HTR-8/SVneo (cell line): Measurements from ENCODE around the gene KIAA0753.
"Not testable (repeated sequence)": the region's sequence is repeated elsewhere in the genome, so short reads cannot be mapped to it uniquely, and the experiment has no call there.

Experiments
- DNase-seq: peaks from one replicate; pipeline ENCODE4 v3.0.0; 2011; ENCODE audit warnings: low spot score, mixed read lengths; ENCODE audit not compliant: insufficient read length
- FAIRE-seq: peaks from 2 replicates; lab custom pipeline; 2011; peaks lifted over from hg19 to GRCh38; lab: Jason Lieb, UNC

Gene KIAA0753

DNA sequence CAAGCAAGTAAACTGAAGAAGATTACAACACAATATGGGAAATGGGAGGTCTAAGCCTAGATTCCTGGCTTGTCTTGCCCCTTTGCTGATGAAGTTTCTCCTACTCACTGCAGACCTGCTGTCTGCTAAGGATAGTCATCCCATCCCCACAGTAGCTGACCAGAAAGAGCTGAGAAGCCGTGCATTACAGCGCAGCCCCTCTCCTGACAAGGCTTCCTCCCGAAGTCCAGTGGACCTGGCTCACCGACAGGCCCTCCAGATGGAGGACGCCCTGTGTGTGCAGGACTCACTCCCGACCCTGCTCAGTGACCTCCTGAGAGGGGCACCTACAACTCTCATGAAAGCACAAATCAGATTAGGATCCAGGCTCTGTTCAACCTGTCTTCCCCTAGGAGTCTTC lies 35.4 kb downstream of the KIAA0753 start:
- no peak for FAIRE-seq
- no peak for DNase-seq

DNA sequence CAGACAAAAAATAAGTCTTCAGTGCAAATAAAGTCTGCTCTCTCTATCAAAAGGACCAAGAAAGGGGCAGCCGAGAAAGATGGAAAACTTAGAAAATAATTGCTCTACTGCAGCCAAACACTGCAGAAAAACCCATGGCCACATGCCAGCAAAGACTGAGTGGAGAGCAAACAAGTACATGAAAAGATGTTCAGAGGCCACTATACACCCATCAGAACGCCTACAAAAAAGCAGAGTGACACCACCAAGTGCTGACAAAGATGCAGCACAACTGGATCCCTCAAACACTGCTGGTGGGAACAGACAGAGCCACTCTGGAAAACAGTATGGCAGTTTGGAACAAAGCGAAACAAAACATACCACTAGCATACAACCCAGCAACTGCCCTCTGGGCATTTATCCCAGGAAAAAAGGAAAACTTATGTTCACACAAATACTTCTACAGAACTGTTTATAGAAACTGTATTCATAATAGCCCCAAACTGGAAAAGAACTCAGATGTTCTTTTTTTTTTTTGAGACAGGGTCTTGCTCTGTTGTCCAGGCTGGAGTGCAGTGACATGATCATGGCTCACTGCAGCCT lies 36.7 kb downstream of the KIAA0753 start:
- DNase-seq (no peak), FAIRE-seq (no peak)

DNA sequence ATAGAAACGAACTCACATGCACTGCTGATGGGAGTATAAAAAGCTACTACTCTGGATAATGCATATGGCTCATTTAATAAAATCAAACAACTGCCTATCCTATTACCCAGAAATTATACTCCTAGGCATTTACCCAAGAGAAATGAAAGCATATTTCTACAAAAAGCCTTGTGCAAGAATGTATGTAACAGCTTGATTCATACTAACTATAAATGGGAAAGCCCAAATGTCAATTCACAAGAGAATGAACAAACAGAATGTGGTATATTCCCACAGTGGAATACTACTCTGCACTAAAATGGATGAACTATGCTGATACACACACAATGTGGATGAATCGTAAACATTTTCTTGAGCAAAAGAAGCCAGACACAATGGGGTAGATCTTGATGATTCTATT lies 38.4 kb downstream of the KIAA0753 start:
- DNase-seq (no peak), FAIRE-seq (no peak)

DNA sequence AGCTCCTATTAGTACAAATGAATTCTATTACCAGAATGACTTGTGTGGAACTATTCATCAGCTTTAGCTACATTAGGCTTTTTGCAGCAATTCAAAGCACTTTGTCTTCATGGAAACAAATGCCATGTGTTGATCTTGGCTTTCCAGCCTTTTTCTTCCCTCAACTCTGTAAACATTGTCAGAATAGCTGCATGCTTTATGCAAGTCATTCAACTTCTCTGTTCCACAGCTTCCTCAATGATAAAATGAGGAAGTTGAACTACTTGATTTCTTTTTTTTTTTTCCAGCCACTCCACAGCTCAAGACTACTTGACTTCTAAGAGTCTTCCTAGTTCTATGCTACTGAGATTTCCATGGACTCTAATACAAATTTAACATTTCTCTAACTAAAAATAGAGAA lies 41.1 kb downstream of the KIAA0753 start:
- DNase-seq (no peak), FAIRE-seq (no peak)

DNA sequence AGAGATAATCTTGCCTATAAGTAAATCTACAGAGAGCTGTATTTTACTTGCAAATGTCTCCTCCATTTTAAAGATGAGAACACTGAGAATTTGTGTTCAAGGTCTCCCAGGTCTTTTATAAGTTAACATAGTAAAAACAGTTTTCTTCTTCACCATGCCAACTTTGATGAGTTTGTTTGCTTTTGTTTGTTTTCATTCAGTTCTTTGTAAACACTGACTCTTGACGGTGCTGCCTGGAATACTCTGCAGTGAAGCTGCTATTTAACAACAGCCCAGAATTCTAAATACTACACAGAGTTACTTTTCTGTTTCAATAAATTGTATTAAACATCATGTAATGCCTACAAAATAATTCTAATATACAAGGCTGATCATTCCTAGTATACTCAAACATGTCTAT lies 42.8 kb downstream of the KIAA0753 start:
- FAIRE-seq (no peak), DNase-seq (no peak)

DNA sequence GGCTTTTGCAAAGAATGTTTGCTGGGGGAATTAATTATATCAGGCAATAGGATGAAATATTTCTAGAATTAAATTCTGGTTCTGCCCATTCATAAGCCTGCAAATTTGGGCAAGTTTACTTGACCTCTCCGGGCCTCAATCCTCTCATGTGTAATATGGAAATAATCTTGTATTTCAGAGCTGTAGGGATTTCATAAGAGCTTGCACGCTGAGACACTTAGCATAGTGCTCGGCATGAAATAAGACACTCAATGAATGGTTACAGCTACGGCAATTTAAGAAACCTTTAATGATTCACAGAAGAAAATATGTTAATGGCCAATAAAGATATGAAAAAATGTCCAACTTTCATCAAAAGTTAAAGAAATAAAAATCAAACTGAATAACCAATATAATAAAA lies 43.6 kb downstream of the KIAA0753 start:
- DNase-seq (no peak), FAIRE-seq (no peak)

DNA sequence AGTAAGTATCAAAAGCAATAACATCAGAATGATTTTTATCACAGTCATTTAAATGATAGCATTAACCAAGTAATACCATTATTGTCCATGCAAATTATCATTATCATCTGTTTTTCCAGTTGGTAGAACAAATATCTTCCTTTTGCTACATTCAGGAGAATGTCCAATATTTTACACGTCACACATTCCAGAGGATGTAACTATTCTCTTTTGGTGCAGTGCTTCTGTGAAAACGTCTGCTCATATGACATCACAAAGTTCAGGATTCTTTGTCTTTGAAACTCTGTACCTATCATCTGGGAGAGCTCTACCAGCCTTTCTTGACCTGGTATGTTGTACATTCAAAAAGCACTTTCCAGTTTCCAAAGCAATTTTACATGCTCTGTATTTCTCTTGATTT lies 44.0 kb downstream of the KIAA0753 start:
- FAIRE-seq (no peak), DNase-seq (no peak)

DNA sequence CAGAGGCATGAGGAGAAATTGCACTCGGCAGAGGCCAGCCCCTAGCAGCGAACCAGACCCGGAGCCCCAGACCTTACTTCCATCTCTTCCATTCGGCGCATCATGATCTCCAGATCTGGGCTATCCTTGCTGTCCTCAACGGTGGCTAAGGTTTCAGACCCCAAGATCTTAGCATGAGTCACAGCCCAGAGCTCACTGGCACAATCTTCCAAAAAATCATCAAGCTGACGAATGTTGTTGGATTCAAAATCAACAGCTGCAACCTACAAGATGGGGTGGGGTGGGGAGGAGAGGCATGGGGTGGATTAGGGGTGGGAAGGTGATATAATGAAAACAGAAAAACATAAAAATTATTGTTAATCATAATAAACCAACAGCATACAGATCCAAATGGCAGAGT lies 44.4 kb downstream of the KIAA0753 start:
- FAIRE-seq (no peak), DNase-seq (no peak)

DNA sequence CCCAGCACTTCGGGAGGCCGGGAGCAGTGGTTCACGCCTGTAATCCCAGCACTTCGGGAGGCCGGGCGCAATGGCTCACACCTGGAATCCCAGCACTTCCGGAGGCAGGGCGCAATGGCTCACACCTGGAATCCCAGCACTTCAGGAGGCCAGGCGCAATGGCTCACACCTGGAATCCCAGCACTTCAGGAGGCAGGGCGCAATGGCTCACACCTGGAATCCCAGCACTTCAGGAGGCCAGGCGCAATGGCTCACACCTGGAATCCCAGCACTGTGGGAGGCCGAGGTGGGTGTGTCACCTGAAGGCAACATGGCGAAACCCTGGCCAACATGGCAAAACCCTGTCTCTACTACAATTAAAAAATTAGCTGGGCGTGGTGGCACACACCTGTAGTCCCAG lies 47.1 kb downstream of the KIAA0753 start:
- DNase-seq, FAIRE-seq: not testable (repeated sequence)

DNA sequence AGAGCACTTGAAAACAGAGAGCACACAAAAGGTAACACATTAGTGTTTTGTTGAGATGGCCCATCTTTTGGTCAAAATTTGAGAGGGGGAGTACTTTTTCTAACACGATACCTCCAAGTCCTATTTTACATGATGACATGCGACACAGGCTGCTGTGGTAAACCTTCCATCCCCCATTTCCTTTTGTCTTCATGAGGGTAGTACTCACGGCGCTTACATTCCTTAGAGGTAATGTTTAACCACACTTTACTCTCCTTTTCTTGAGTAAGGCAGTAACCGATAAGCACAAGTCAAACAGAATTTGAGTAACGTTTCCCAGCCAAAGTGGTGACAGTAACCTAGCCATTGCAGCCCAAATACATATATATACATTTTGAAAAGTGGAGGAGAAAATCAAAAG lies 48.3 kb downstream of the KIAA0753 start:
- no peak for DNase-seq

DNA sequence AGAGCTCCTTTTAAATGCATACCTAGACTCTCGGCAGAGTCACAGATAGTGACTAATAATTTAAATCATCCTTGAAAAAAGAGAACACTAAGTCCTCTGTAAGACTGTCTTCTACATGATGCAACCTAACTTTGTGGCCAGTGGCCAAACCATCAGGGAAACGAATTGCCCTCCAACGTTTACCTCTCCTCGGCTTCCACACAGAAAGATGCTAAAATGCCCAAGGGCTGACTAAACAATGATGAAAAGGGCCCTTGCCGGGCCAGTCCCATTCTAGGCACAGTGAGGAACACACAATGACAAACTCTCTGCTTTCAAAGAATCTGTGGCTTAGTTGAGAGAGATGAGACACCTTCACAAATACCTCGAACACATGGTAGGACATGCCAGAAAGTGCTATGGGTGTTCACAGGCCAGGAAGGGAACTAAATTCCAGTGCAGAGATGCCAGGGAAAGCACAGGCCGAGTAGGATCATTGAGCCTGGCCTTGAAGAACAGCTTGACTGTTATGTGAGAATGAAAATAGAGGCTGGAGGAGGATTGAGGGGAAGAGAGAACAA lies 48.8 kb downstream of the KIAA0753 start:
- FAIRE-seq (no peak), DNase-seq (no peak)

More for the DNA sequence above, 48.3 kb downstream of the KIAA0753 start:
- FAIRE-seq = no peak

DNA sequence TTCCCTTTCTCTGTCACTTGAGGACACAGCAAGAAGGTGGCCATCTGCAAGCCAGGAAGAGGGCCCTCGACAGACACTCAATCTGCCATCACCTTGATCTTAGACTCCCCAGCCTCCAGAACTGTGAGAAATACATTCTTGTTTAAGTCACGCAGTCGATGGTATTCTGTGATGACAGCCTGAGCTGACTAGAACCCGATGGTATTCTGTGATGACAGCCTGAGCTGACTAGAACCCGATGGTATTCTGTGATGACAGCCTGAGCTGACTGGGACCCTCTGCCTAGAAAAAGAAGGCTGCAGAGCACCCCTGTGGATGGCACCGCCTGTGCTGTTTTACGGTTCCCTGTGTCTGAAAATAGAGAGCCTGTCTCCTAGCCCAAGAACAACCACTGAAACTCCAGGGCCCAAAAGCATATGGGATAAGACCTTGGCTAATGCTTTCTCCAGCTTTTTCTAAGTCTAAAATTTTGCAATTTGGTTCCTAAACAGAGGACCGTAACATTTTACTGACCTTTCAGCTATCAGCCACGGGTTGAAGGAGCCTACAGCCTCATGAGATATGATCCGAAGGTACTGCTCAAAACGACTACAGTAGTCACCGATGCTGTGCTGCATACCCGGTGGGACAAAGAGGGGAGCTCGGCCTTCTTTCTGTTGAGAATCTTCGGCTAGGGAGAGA lies 51.1 kb downstream of the KIAA0753 start:
- FAIRE-seq (peak; percentile 81), DNase-seq (no peak)

DNA sequence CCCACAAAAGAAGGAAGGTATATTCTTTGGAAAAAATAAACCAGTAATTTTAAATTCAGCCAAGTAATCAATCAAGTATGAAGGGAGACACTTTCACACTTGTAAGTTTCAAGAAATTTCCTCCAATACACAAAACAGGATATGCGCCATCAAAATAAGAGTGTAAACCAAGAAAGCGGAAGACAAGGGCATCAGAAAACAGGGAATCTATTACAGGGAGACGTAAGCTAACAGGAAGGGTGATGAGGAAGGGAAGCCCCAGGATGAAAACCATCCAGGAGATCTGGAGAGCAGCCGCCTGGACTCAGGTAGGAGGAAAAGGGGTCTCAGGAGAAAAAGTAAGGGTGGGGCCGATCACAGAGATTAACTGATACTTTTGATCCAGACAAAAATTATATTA lies 52.3 kb downstream of the KIAA0753 start:
- FAIRE-seq (no peak), DNase-seq (no peak)

DNA sequence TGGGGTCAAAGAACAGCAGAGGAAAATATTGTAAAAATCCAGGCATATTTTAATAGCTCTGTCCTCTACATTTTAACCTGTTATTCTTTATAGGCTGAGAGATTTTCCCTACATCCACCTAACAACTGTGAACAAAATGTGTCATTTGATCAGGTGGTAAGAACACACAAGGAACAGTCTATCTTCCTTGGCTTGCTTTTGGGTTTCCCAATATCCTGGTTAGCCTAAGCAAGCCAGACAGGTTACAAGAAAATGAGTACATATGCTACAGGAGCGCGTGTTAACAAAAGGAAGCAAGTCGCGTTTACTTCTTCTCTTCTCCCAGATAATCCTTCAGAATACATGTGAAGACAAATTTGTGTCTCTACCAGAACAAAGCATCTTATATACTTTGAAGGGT lies 53.2 kb downstream of the KIAA0753 start:
- FAIRE-seq (no peak), DNase-seq (no peak)

DNA sequence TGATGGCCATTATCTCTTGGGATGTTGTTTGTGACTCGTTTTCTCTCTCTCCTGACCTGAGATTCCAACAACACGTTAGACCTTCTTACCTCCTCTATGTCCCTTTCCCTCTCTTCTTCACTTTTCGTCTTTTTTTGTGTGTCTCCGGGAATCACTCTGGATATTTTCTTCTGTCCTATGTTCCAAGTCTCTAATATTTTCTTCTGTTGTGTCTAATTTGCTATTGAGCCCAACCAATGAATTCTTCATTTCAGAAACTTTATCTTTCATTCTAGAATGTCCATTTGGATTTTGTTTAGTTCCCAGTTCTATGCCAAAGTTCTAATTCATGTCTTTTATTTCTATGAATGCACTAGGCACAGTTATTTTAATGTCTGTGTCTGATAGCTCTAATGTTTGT lies 57.1 kb downstream of the KIAA0753 start:
- DNase-seq = no peak
- FAIRE-seq = no peak

DNA sequence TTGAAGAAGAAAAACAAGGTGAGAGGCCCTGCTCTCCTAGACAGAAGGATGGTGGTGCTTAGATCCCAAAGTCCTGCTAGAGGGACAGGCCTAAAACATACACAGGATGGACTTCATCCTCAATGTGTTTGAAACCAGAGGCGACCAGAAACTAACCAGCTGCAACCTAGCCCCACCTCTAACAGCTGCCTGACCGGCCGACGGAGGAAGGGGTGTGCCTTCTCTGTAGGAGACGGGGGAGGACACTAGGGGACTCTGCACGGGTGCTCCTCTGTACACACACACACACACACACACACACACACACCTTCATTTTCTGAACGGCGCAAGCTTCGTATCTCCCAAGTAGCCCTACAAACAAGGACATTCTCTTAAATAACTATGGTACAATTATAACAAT lies 59.9 kb downstream of the KIAA0753 start:
- FAIRE-seq (no peak), DNase-seq (no peak)

DNA sequence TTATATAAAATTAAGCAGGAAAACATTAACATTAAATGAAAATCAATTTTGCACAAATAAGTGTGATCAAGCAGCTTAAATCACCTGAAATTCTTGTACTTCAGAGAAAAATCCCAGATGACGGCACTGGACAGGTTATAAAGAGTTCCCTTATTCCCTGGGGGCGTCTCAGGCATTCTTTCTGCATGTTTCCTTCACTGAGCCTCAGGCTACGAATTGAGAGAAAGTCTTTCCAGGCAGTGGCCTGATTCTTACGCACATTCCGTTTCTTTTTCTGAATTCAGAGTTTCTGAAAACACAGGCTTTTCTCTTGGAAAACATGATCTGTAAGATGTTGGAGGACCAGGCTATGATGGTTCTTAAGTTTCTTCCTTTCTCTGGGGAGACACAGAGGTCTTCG lies 62.0 kb downstream of the KIAA0753 start:
- FAIRE-seq (no peak), DNase-seq (no peak)

DNA sequence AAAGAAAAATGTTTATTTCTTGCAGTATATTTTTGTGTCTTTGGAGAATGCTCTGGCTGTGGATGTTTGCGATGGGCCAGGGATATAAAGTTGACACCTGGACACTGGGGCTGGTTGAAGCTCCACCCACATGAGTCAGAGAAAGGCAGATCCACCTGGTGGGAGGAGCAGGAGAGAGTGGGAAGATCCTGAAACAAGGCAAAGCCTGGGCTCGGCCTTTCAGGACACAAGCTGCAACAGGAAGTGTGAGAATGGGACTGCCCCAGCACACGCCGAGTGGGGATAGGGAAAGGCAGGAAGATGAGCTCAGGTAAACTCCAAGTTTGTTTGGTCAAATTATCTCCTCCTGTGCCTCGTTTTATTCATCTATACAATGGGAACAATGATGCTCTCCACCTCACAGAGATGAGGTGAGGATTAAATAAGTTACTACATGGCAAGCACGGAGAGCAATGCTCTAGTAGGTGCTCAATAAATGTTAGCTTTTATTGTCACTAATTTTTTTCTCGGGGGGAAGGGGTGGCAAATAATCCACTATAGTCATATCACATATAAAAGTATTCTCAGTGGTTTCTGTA lies 62.7 kb downstream of the KIAA0753 start:
- no peak for FAIRE-seq

DNA sequence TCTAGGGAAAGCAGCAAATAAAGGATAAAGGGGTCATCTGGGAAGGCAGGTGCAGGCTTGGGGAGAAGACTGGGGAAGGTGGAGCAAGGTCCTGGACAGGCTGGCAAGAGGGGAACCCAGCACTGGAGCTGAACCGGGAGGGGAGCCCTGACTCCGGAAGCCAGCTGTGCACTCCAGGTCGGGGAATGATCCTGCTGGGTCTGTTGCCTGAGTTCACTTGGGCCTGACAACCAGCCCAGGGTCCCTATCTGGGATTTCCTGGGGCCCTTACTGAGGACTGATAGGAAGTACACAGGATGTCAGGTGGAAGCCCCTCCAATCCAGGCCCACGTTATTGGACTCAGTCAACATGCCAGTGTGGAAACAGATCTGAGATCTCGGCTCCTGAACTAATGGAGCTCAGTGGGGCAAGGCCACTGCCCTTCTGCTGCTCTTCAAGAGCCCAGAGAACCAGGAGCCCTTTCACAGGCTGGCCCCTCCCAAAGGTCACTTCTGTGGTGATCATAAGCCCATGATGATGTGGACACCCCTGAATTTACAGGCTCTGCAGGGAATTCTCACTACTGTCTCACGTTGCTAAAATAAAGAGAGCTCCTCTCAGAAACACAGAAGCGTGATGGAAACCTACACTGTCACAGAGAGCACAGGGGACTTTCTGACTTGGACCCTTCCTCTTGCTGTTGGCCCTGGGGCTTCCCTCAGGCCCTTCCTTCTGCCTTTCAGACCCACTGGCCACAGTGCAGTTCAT lies 64.3 kb downstream of the KIAA0753 start:
- FAIRE-seq (no peak), DNase-seq (no peak)

More for the DNA sequence above, 62.7 kb downstream of the KIAA0753 start:
- no peak for DNase-seq

DNA sequence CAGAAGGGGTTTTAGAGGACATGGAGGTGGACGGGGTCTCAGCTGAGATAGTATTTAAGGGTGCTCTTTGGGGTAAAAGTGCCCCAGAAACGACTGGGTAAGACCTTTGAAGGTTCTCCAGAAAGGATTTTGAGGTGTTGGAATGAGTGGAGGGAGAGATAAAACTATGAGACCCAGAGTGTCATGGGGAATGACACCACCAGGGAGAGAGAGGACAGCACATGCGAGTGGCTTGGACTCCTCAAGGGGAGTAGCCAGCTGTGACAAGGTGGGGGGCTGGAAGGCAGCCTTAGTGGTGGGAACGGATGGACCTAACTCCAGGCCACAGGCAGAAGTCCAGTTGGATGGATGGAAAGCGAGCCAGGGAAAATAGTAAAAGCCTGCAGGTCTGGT lies 64.9 kb downstream of the KIAA0753 start:
- FAIRE-seq (no peak), DNase-seq (no peak)
